ENCODE data around the gene LDLRAD3.

The LDLRAD3 gene

GRCh38 chr11:36268337-36268985 lies 324.6 kb downstream of the LDLRAD3 start:
- Histone ChIP-seq H3K4me1 (no peaks in the 10 kb centered on the region), H3K9ac (no peak overlapping the region), H2AFZ (no peak overlapping the region), H3K4me2 (ENCODE audit: low read length) (no peak overlapping the region), H3K27ac (no peak overlapping the region), H3K27me3 (ENCODE audit: control insufficient read depth, insufficient read depth, low read length) (no peaks in the 10 kb centered on the region), H3K79me2 (no peaks in the 10 kb centered on the region), H3K36me3 (ENCODE audit: control insufficient read depth, insufficient read depth, low read length) (no peaks in the 10 kb centered on the region), H3K4me3 (ENCODE audit: low read depth, low read length) (no peak overlapping the region), H3K9me3 (ENCODE audit: control insufficient read depth, low read length) (no peaks in the 10 kb centered on the region)
- no peak for TF ChIP-seq CTCF (IDR thresholded peaks at IDR 0.05)

GRCh38 chr11:36270701-36271100 lies 326.8 kb downstream of the LDLRAD3 start:
- Histone ChIP-seq H3K79me2 (no peaks in the 10 kb centered on the region), H2AFZ (no peak overlapping the region), H3K4me3 (ENCODE audit: low read depth, low read length) (no peak overlapping the region), H3K9me3 (ENCODE audit: control insufficient read depth, low read length) (no peaks in the 10 kb centered on the region), H3K4me2 (ENCODE audit: low read length) (no peak overlapping the region), H3K4me1 (no peaks in the 10 kb centered on the region), H3K9ac (no peak overlapping the region), H3K27ac (no peak overlapping the region), H3K27me3 (ENCODE audit: control insufficient read depth, insufficient read depth, low read length) (no peaks in the 10 kb centered on the region), H3K36me3 (ENCODE audit: control insufficient read depth, insufficient read depth, low read length) (no peaks in the 10 kb centered on the region)
- TF ChIP-seq CTCF (IDR thresholded peaks at IDR 0.05), result no peak

- Histone ChIP-seq H3K79me2 (no peaks in the 10 kb centered on the region), H2AFZ (no peak overlapping the region), H3K27me3 (ENCODE audit: control insufficient read depth, insufficient read depth, low read length) (no peaks in the 10 kb centered on the region), H3K4me3 (ENCODE audit: low read depth, low read length) (no peak overlapping the region), H3K4me2 (ENCODE audit: low read length) (no peak overlapping the region), H3K9me3 (ENCODE audit: control insufficient read depth, low read length) (no peaks in the 10 kb centered on the region), H3K27ac (no peak overlapping the region), H3K4me1 (no peaks in the 10 kb centered on the region), H3K36me3 (ENCODE audit: control insufficient read depth, insufficient read depth, low read length) (no peaks in the 10 kb centered on the region), H3K9ac (no peak overlapping the region)
- no peak for TF ChIP-seq CTCF (IDR thresholded peaks at IDR 0.05)
Measured at GRCh38 chr11:36271794-36272407, 328.0 kb downstream of the LDLRAD3 start.

GRCh38 chr11:36273110-36273509 lies 329.2 kb downstream of the LDLRAD3 start:
- no peak for TF ChIP-seq CTCF (IDR thresholded peaks at IDR 0.05)
- Histone ChIP-seq H3K36me3 (ENCODE audit: control insufficient read depth, insufficient read depth, low read length) (no peaks in the 10 kb centered on the region), H3K79me2 (no peaks in the 10 kb centered on the region), H3K9me3 (ENCODE audit: control insufficient read depth, low read length) (no peaks in the 10 kb centered on the region), H3K4me2 (ENCODE audit: low read length) (no peak overlapping the region), H2AFZ (no peak overlapping the region), H3K27me3 (ENCODE audit: control insufficient read depth, insufficient read depth, low read length) (no peaks in the 10 kb centered on the region), H3K27ac (no peak overlapping the region), H3K9ac (no peak overlapping the region), H3K4me3 (ENCODE audit: low read depth, low read length) (no peak overlapping the region), H3K4me1 (no peaks in the 10 kb centered on the region)

GRCh38 chr11:36274414-36274813 lies 330.6 kb downstream of the LDLRAD3 start:
- TF ChIP-seq CTCF (IDR thresholded peaks at IDR 0.05), result no peak
- H3K27me3 ChIP-seq (ENCODE audit: control insufficient read depth, insufficient read depth, low read length), result no peaks in the 10 kb centered on the region
- no peak overlapping the region for H3K4me2 ChIP-seq (ENCODE audit: low read length)
- H3K79me2 ChIP-seq, result no peaks in the 10 kb centered on the region
- no peaks in the 10 kb centered on the region for H3K36me3 ChIP-seq (ENCODE audit: control insufficient read depth, insufficient read depth, low read length)
- H2AFZ ChIP-seq, result no peak overlapping the region
- no peak overlapping the region for H3K27ac ChIP-seq
- no peak overlapping the region for H3K9ac ChIP-seq
- no peaks in the 10 kb centered on the region for H3K4me1 ChIP-seq
- no peak overlapping the region for H3K4me3 ChIP-seq (ENCODE audit: low read depth, low read length)
- H3K9me3 ChIP-seq (ENCODE audit: control insufficient read depth, low read length), result no peaks in the 10 kb centered on the region
